Suppressor macrophage treated with lipopolysaccharide for 4 hours (primary cell): ENCODE measurements around the gene ASCL1.

ENCODE experiments used
- DNase-seq: peaks from one replicate; pipeline ENCODE4 v3.0.0-alpha.2; 2020

Gene ASCL1

DNA sequence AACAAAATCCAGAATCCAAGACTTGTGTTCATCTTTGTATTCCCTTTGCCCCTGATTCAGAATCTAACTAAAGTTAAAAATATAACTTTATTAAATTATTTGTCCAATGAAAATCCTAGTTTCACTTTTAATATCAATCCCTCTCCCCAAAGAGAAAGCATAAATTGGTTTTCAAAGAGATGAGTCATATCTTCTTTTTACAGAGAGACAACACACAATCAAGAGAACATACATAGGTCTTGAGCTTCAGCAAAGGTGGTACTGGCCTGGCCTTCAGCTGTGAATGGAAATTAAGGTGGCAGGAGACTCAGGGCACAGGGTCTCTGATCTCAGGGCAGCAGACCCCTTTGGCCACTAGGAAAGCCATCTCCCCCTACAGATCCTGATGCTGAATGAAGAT lies 4.3 kb upstream of the ASCL1 start:
- DNase-seq = no peak

DNA sequence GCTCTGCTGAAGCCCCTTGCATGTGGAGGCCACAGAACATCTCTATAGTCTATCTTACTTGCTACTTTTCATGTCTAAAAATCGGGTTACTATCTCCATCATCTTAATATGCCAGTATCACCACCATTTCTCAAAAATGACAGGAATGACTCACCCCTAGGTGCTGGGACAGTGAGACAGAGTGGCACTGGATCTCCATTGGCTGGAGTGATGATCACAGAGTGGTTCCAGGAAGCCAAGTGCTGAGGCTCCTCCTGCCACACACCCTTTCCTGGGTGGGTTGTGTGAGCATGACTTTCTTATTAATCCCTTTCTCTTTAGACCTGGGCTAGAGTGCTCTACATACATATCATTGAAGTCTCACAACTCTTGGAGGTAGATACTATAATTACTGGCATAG lies 3.3 kb upstream of the ASCL1 start:
- DNase-seq = no peak

GRCh38 chr12:102955926-102956737 lies 1.3 kb upstream of the ASCL1 start:
- no peak for DNase-seq

- DNase-seq = no peak
Observed at GRCh38 chr12:102956738-102957327, 641 bp upstream of the ASCL1 start.

DNA sequence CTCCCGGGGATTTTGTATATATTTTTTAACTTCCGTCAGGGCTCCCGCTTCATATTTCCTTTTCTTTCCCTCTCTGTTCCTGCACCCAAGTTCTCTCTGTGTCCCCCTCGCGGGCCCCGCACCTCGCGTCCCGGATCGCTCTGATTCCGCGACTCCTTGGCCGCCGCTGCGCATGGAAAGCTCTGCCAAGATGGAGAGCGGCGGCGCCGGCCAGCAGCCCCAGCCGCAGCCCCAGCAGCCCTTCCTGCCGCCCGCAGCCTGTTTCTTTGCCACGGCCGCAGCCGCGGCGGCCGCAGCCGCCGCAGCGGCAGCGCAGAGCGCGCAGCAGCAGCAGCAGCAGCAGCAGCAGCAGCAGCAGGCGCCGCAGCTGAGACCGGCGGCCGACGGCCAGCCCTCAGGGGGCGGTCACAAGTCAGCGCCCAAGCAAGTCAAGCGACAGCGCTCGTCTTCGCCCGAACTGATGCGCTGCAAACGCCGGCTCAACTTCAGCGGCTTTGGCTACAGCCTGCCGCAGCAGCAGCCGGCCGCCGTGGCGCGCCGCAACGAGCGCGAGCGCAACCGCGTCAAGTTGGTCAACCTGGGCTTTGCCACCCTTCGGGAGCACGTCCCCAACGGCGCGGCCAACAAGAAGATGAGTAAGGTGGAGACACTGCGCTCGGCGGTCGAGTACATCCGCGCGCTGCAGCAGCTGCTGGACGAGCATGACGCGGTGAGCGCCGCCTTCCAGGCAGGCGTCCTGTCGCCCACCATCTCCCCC lies 777 bp downstream of the ASCL1 start:
- no peak for DNase-seq

- no peak for DNase-seq
Observed at GRCh38 chr12:102958830-102959176, 1.3 kb downstream of the ASCL1 start.

GRCh38 chr12:102959391-102959790 lies 1.9 kb downstream of the ASCL1 start:
- no peak for DNase-seq

DNA sequence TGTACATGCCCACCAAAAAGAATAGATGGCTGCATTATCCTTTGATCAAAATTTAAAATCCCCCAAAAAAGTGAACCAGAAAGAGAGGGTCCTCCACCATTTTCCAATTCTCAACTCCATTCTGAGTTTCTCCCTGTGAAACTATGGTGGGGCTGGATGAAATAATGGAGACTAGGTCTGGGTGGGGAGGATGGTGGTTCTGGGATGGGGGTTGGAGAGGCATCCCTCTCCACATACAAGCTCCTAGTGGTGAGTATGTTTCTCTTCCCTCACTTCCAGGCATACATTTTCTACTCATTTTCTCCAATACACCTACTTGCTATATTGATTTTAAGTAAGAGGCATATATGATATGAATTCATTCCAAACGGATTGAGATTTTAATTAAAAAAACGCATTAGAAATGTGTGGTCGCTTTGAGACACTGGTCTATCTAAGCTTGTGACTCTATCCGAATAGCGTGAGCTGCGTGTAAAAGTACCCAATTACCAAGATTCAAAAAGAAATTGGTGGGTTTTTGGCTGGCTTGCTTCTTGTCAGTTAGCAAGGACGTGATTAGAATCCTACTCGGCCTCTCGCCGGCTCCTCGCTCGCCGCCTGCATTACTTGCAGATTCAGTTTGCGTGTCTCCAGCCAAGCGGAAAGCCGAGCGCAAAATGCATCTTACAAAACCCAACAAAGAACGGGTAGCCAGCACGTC lies 3.4 kb downstream of the ASCL1 start:
- DNase-seq = no peak

GRCh38 chr12:102961466-102961855 lies 4.0 kb downstream of the ASCL1 start:
- DNase-seq = no peak

DNA sequence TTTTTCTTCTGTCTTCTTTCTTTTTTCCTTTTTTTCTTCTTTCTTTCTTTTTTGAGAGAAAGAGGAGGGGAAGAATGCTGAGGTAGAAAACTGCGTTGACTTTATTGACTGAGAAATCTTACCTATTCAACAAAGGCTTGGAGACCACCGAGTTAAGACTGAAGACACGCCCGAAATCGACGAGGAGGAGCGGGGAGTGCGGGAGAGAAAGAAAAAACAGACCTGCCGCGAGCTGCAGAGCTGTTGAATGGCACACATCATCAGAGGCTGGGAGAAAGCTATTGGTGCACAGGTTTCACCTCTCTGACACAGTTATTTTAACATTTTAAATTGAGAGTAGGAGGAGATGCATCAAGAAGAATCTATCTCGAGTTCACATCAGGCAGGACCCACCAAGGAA lies 5.1 kb downstream of the ASCL1 start:
- DNase-seq = no peak

- no peak for DNase-seq
Observed at GRCh38 chr12:102962986-102963385, 5.5 kb downstream of the ASCL1 start.

GRCh38 chr12:102963796-102964195 lies 6.3 kb downstream of the ASCL1 start:
- no peak for DNase-seq

DNA sequence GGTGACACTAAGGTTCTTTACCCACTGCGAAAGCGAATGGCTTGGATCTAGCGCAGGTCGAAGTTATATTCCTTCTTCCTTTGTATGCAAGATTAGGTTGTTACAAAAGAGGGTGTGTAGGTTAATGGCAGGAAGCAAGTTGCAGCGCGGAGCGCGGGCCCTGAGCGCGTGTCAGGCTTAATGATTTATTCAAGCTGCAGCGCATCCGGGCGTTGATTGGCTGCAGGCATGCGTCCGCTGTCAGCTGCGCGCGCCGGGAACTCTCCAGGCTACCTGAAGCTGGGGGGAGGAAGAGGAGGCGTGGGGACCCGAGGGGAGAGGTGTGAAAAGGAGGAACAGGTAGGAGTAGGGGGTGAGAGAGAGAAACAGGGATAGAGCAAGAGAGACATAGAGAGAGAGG lies 7.4 kb downstream of the ASCL1 start:
- DNase-seq = no peak

DNA sequence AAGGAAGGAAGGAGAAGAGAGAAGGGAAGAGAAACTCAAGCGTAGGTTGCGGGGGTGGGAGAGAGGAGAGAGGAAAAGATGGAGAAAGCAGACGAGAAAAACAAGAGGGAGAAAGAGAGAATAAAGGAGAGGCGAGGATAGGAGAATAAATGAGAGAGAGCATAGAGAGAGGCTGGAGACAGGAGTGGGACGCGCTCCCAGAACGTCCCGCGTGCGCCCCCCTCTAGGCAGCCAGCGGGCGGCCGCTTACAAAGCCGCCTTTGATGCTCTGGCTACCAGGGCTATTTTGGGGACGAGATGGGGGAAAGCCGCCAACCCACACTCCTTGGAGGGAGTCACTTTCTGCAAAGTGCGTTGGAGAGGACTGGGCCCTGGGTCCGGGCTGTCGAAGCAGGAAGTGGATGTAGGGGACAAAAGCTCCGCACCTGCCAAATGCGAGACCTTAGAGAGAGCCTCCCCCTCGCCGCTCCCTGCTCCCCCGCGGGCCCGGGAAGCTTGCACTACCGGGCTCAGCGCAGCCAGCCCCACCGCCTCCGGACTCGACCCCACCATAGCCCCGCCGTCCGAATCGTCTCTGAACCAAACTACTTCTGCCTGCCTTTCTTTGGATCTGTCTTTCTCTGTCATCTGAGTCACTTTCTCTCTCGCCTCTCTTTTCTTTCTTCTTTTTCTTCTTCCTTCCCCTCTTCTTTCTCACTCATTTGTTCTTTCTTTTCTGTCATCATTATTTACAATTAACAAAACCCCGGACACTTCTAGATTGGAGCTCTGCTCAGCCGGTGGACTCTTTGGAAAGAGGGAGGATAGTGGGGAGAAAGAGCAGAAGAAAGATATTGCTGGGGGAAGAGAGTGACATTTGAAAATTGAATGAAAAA lies 8.0 kb downstream of the ASCL1 start:
- no peak for DNase-seq

DNA sequence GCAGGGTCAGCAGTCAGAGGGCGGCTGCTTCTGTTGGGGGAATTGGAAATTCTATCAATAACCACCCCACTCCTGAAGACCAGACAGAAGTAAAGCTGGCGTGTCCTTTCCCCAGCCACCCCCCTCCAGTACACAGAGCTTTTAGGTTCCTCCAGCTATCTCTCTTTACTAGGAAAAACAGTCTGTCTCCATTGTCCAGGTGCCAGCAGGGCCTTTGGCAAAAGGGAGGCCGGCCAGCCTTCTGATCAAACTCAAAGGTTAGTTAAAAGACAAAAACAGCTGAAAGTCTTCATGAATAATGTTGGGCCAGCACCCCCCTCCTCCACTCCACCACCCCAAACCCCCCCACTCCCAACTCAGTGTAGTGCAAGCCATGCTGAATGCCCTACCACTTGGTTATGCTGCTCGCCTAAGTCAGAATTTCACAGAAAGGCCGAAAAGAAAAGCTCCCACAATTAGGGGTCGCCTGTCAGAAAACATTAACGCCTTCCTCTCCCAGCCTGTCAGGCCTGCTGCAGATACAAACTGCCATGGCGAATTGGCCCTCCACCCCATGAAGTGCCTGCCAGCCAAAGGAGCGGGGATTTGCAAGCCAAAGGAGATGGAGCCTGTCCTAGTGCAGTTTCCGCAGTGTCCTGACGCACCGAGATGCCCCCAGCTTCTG lies 8.9 kb downstream of the ASCL1 start:
- DNase-seq = no peak

- no peak for DNase-seq
Observed at GRCh38 chr12:102970780-102971179, 13.3 kb downstream of the ASCL1 start.

GRCh38 chr12:102971227-102971626 lies 13.8 kb downstream of the ASCL1 start:
- DNase-seq = no peak

- DNase-seq = no peak
Observed at GRCh38 chr12:102973583-102973982, 16.1 kb downstream of the ASCL1 start.

GRCh38 chr12:102976609-102977280 lies 19.3 kb downstream of the ASCL1 start:
- no peak for DNase-seq

DNA sequence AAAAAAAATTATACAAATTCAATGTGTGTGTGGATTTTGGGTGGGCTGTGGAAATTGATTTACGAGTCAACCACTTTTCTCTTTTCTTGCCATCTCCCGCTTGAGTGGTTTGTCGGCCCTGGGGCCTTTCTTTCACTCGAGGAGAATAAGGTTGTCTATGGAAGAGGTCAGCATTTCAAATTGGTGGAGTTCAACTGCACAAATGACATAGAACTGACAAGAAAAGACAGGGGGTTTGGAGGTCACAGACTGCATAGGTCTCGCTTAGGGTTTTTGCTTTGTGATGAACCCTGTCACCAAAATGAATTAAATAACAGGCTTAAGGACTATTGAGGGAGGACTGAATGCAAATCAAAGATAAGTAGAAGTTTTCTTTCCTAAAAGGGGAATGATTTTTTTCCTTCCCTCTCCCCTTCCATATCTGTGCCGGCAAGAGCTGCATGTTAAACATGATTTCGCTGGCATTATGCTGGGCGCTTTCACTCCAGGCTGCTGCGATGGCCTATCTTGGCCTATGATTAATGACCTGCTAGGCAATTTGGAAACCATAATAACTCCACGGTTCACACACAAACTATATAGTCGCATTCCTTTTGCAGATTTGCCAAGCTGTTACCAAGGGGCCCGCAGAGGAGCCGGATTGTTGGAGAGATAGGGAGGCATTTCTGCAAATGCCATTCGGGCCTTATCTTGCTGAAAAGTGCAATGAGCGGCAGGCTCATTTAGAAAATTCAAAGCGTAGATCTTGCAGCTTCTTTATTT lies 20.7 kb downstream of the ASCL1 start:
- no peak for DNase-seq

DNA sequence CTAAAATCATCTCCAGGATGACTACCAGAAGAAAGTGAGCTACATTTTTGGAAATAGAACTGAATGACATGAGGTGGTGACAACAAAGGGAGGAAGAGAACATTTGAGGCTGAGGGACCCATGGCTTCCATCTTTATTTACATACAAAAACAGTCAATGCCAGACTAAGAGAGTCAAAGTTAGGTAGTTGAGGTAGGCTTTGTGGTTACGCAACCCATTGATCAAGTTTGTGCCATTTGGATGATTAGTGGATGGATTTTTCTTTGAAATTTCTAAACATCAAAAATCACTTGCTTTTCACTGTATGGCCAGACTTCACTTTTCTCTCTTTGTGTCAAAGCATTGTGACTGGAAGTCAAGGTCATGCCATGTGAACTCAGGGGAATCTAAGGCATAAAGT lies 22.9 kb downstream of the ASCL1 start:
- no peak for DNase-seq
